ENCODE measurements around the gene CYB561D1.
A peak's percentile ranks its signal among the peaks of the same experiment; 100 is the strongest.

The CYB561D1 gene

DNA sequence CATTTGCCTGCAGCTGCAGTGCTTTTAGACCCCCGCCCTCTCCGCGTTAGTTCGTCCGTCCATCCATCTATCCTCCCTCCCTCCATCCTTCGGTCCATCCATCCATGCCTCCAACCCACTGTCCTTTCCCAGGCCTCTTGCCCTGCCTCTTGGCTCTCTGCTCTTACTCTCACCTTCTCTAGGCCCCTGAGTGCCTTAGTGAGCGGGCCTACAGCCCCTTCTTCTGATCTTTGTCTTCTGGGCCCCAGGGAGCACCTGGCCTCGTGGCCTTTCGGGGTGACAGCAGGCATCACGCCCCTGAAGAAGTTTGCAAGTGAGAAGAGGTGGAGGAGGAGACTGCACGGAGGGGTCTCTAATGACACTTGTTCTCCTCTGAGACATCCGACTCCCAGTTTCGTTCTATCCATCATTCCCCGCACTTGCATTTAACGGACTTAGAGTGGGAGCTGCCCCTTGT lies 9.3 kb upstream of the CYB561D1 start:
- TF ChIP-seq, protein P1, sequence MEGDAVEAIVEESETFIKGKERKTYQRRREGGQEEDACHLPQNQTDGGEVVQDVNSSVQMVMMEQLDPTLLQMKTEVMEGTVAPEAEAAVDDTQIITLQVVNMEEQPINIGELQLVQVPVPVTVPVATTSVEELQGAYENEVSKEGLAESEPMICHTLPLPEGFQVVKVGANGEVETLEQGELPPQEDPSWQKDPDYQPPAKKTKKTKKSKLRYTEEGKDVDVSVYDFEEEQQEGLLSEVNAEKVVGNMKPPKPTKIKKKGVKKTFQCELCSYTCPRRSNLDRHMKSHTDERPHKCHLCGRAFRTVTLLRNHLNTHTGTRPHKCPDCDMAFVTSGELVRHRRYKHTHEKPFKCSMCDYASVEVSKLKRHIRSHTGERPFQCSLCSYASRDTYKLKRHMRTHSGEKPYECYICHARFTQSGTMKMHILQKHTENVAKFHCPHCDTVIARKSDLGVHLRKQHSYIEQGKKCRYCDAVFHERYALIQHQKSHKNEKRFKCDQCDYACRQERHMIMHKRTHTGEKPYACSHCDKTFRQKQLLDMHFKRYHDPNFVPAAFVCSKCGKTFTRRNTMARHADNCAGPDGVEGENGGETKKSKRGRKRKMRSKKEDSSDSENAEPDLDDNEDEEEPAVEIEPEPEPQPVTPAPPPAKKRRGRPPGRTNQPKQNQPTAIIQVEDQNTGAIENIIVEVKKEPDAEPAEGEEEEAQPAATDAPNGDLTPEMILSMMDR (conservative IDR thresholded peaks at IDR 0.05; ENCODE audit: low read depth), result no peak

GRCh38 chr1:109485001-109485400 lies 8.9 kb upstream of the CYB561D1 start:
- POLR2A ChIA-PET (ENCODE audit: low non-redundant PET), result no interaction called here
- H3K27ac ChIP-seq, result peak overlapping the region; percentile 82
- CTCF ChIA-PET, result interaction anchor here (0.7 to 10.6 kb wide), 2 partner anchors 47 to 48 kb away, joined by 4 to 180 read pairs; no protein-coding TSS in a partner anchor
- DNase-seq (ENCODE audit: low spot score), result no peak
- TF ChIP-seq, protein P1 (conservative IDR thresholded peaks at IDR 0.05; ENCODE audit: low read depth), result no peak

More for the DNA sequence above, 9.3 kb upstream of the CYB561D1 start:
- DNase-seq (ENCODE audit: low spot score), result no peak
- POLR2A ChIA-PET (ENCODE audit: low non-redundant PET), result no interaction called here
- CTCF ChIA-PET, result interaction anchor here (0.7 to 0.8 kb wide), 3 partner anchors 9 to 430 kb away, joined by 3 to 4 read pairs (median 3); no protein-coding TSS in a partner anchor
- H3K27ac ChIP-seq, result peak overlapping the region; percentile 82

GRCh38 chr1:109487261-109487660 lies 6.6 kb upstream of the CYB561D1 start:
- TF ChIP-seq, protein P1 (conservative IDR thresholded peaks at IDR 0.05; ENCODE audit: low read depth), result no peak
- ChIA-PET POLR2A (ENCODE audit: low non-redundant PET) (interaction anchor here (0.6 kb wide), 1 partner anchor 509 kb away, joined by 3 read pairs; no protein-coding TSS in a partner anchor), CTCF (interaction anchor here (10.6 kb wide), 1 partner anchor 45 kb away, joined by 180 read pairs; no protein-coding TSS in a partner anchor)
- no peak for DNase-seq (ENCODE audit: low spot score)
- H3K27ac ChIP-seq, result no peak overlapping the region

GRCh38 chr1:109488201-109488600 lies 5.7 kb upstream of the CYB561D1 start:
- DNase-seq (ENCODE audit: low spot score), result no peak
- CTCF ChIA-PET, result interaction anchor here (10.6 kb wide), 1 partner anchor 44 kb away, joined by 180 read pairs; no protein-coding TSS in a partner anchor
- POLR2A ChIA-PET (ENCODE audit: low non-redundant PET), result no interaction called here
- H3K27ac ChIP-seq, result no peak overlapping the region
- TF ChIP-seq, protein P1 (conservative IDR thresholded peaks at IDR 0.05; ENCODE audit: low read depth), result no peak

GRCh38 chr1:109488696-109489095 lies 5.2 kb upstream of the CYB561D1 start:
- ChIA-PET CTCF (interaction anchor here (10.6 kb wide), 1 partner anchor 44 kb away, joined by 180 read pairs; no protein-coding TSS in a partner anchor), POLR2A (ENCODE audit: low non-redundant PET) (no interaction called here)
- TF ChIP-seq, protein P1 (conservative IDR thresholded peaks at IDR 0.05; ENCODE audit: low read depth), result no peak
- H3K27ac ChIP-seq, result no peak overlapping the region
- no peak for DNase-seq (ENCODE audit: low spot score)

DNA sequence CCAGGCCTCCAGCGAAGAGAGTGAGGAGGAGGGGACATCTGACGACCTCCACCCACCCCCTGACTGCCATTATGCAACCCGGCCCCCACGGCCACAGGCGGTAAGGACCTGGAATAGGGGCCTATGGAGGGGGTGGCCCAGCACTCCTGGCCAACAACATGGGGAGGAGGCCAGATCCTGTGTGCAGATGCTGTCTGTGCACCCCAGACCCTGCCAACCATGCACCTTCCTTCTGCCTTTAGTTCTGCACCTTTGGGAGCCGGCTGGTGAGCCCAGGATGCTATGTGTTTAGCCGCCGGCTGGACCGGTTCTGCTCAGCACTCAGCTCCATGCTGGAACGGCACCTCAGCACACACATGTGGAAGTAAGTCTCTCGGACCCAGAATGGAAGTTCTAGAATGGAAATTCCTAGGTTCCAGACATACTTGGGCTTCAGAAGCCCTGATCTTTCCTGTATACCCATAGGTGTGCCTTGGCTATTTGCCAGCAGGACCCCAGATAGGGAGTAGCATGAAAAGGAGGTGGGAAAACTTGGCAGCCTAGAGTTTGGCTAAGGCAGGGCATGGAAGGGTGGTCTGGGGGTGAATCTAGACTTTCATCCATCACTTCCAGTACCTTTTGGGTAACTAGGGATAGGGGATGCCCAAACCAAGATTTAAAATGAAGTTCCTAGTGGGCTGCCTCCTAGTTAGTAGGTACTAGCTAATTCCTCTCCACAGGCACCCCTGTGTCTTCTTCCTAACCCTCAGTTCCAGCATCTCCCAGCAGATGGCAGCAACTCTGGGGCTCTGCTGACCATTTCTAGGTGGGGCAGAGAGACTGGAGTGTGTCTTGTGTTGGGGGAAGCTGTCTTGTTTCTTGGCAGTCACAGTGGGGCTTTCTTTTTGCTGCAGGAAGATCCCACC lies 3.6 kb upstream of the CYB561D1 start:
- ChIA-PET POLR2A (ENCODE audit: low non-redundant PET) (no interaction called here), CTCF (interaction anchor here (0.5 to 10.6 kb wide), 14 partner anchors 10 to 530 kb away, joined by 3 to 180 read pairs (median 3); partner anchors contain the start of genes AMIGO1 and PSMA5)
- peak; percentile 59 for DNase-seq (ENCODE audit: low spot score)

More for the DNA sequence above, 3.6 kb upstream of the CYB561D1 start:
- TF ChIP-seq, protein P1 (conservative IDR thresholded peaks at IDR 0.05; ENCODE audit: low read depth), result peak; percentile 74
- H3K27ac ChIP-seq, result no peak overlapping the region

Measured in RWPE1 (cell line).